ENCODE measurements around the gene PRKCE. TPM values are rescaled to one million over a fixed set of nuclear protein-coding genes. Genes with fewer than 3 reads are reported as not detected.
"Not testable (repeated sequence)": the region's sequence is repeated elsewhere in the genome, so short reads cannot be mapped to it uniquely, and the experiment has no call there.

PRKCE gene
- total RNA-seq, 5 donors from 2014 or later (not counting 1 experiment from before 2014, with no cell fraction given): 16.5 to 29.8 (median 23.4) TPM

- H3K27me3 Mint-ChIP-seq: no peaks in the 10 kb centered on the region
- H3K9me3 Mint-ChIP-seq: no peaks in the 10 kb centered on the region
- ATAC-seq (replicated peaks in 1 of 4): no peak
- CTCF ChIA-PET: no interaction called here
- Histone ChIP-seq H3K36me3 (ENCODE audit: control insufficient read depth in 2 of 2, extremely low read depth in 1 of 2, insufficient read depth in 1 of 2, low read length in 1 of 2) (no peaks in the 10 kb centered on the region), H3K27me3 (replicated peaks in 1 of 2; ENCODE audit: control insufficient read depth in 2 of 2, extremely low read depth in 1 of 2, insufficient read depth in 2 of 2, low read length in 1 of 2) (no peaks in the 10 kb centered on the region), H3K4me3 (ENCODE audit: control insufficient read depth in 1 of 2, extremely low read depth in 1 of 2, low read length in 1 of 2) (no peak overlapping the region), H3K9me3 (no peaks in the 10 kb centered on the region), H3K4me1 (ENCODE audit: control insufficient read depth in 1 of 2, extremely low read depth in 1 of 2, insufficient read depth in 2 of 2, low read length in 2 of 2) (no peaks in the 10 kb centered on the region), H3K27ac (ENCODE audit: low read length) (no peak overlapping the region)
- no peaks in the 10 kb centered on the region for H3K36me3 Mint-ChIP-seq
- POLR2A ChIA-PET: no interaction called here
- 89% methylated on average over 4 of the region's 5 CpGs for WGBS (ENCODE audit: insufficient coverage)
- DNase-seq: no peak
- H3K27ac Mint-ChIP-seq: no peak overlapping the region
- H3K4me3 Mint-ChIP-seq: no peak overlapping the region
- H3K4me1 Mint-ChIP-seq: peaks cover 0 to 16% (median 2%) of the 10 kb centered on the region in 3 donors
Measured at GRCh38 chr2:45915523-45915922, 264.0 kb downstream of the PRKCE start.

GRCh38 chr2:45917561-45918176 lies 266.2 kb downstream of the PRKCE start:
- H3K36me3 ChIP-seq (ENCODE audit: control insufficient read depth in 2 of 2, extremely low read depth in 1 of 2, insufficient read depth in 1 of 2, low read length in 1 of 2); H3K9me3 ChIP-seq; H3K9me3 Mint-ChIP-seq; CTCF ChIA-PET; H3K27ac Mint-ChIP-seq; H3K27me3 Mint-ChIP-seq; H3K4me3 ChIP-seq (ENCODE audit: control insufficient read depth in 1 of 2, extremely low read depth in 1 of 2, low read length in 1 of 2); H3K27me3 ChIP-seq (replicated peaks in 1 of 2; ENCODE audit: control insufficient read depth in 2 of 2, extremely low read depth in 1 of 2, insufficient read depth in 2 of 2, low read length in 1 of 2); H3K27ac ChIP-seq (ENCODE audit: low read length); POLR2A ChIA-PET; H3K4me1 ChIP-seq (ENCODE audit: control insufficient read depth in 1 of 2, extremely low read depth in 1 of 2, insufficient read depth in 2 of 2, low read length in 2 of 2); DNase-seq; ATAC-seq (replicated peaks in 1 of 4); H3K36me3 Mint-ChIP-seq; H3K4me3 Mint-ChIP-seq: not testable (repeated sequence)
- WGBS (ENCODE audit: insufficient coverage): 93% methylated on average over 27 of the region's 49 CpGs
- H3K4me1 Mint-ChIP-seq: peaks cover 0 to 16% (median 2%) of the 10 kb centered on the region in 3 donors

GRCh38 chr2:45918463-45919159 lies 267.1 kb downstream of the PRKCE start:
- Mint-ChIP-seq H3K4me1 (peaks cover 0 to 16% (median 2%) of the 10 kb centered on the region in 3 donors), H3K36me3 (no peaks in the 10 kb centered on the region), H3K27me3 (no peaks in the 10 kb centered on the region), H3K4me3 (no peak overlapping the region), H3K27ac (no peak overlapping the region), H3K9me3 (no peaks in the 10 kb centered on the region)
- ChIA-PET POLR2A (no interaction called here), CTCF (interaction anchor here in 1 of 2 donors (0.6 kb wide), 1 partner anchor 139 kb away, joined by 3 read pairs; no protein-coding TSS in a partner anchor)
- DNase-seq (no peak), ATAC-seq (replicated peaks in 1 of 4) (no peak)
- 69% methylated on average over 3 of the region's 7 CpGs for WGBS (ENCODE audit: insufficient coverage)
- H3K4me3 ChIP-seq (ENCODE audit: control insufficient read depth in 1 of 2, extremely low read depth in 1 of 2, low read length in 1 of 2): no peak overlapping the region
- H3K27ac ChIP-seq (ENCODE audit: low read length): no peak overlapping the region
- no peaks in the 10 kb centered on the region for H3K36me3 ChIP-seq (ENCODE audit: control insufficient read depth in 2 of 2, extremely low read depth in 1 of 2, insufficient read depth in 1 of 2, low read length in 1 of 2)
- no peaks in the 10 kb centered on the region for H3K9me3 ChIP-seq
- no peaks in the 10 kb centered on the region for H3K4me1 ChIP-seq (ENCODE audit: control insufficient read depth in 1 of 2, extremely low read depth in 1 of 2, insufficient read depth in 2 of 2, low read length in 2 of 2)
- no peaks in the 10 kb centered on the region for H3K27me3 ChIP-seq (replicated peaks in 1 of 2; ENCODE audit: control insufficient read depth in 2 of 2, extremely low read depth in 1 of 2, insufficient read depth in 2 of 2, low read length in 1 of 2)

GRCh38 chr2:45919160-45919650 lies 267.7 kb downstream of the PRKCE start:
- no peaks in the 10 kb centered on the region for H3K27me3 ChIP-seq (replicated peaks in 1 of 2; ENCODE audit: control insufficient read depth in 2 of 2, extremely low read depth in 1 of 2, insufficient read depth in 2 of 2, low read length in 1 of 2)
- no peaks in the 10 kb centered on the region for H3K4me1 ChIP-seq (ENCODE audit: control insufficient read depth in 1 of 2, extremely low read depth in 1 of 2, insufficient read depth in 2 of 2, low read length in 2 of 2)
- no peak overlapping the region for H3K27ac ChIP-seq (ENCODE audit: low read length)
- H3K27ac Mint-ChIP-seq: no peak overlapping the region
- no peaks in the 10 kb centered on the region for H3K27me3 Mint-ChIP-seq
- CTCF ChIA-PET: interaction anchor here in 1 of 2 donors (0.6 kb wide), 1 partner anchor 139 kb away, joined by 3 read pairs; no protein-coding TSS in a partner anchor
- H3K9me3 ChIP-seq: no peaks in the 10 kb centered on the region
- no peak overlapping the region for H3K4me3 ChIP-seq (ENCODE audit: control insufficient read depth in 1 of 2, extremely low read depth in 1 of 2, low read length in 1 of 2)
- peaks cover 0 to 16% (median 2%) of the 10 kb centered on the region in 3 donors for H3K4me1 Mint-ChIP-seq
- H3K36me3 ChIP-seq (ENCODE audit: control insufficient read depth in 2 of 2, extremely low read depth in 1 of 2, insufficient read depth in 1 of 2, low read length in 1 of 2): no peaks in the 10 kb centered on the region
- 90% methylated on average over 3 of the region's 7 CpGs for WGBS (ENCODE audit: insufficient coverage)
- H3K9me3 Mint-ChIP-seq: no peaks in the 10 kb centered on the region
- POLR2A ChIA-PET: no interaction called here
- no peak for DNase-seq
- no peaks in the 10 kb centered on the region for H3K36me3 Mint-ChIP-seq
- H3K4me3 Mint-ChIP-seq: no peak overlapping the region
- no peak for ATAC-seq (replicated peaks in 1 of 4)

GRCh38 chr2:45919711-45920111 lies 268.2 kb downstream of the PRKCE start:
- no peak overlapping the region for H3K27ac Mint-ChIP-seq
- no peaks in the 10 kb centered on the region for H3K27me3 ChIP-seq (replicated peaks in 1 of 2; ENCODE audit: control insufficient read depth in 2 of 2, extremely low read depth in 1 of 2, insufficient read depth in 2 of 2, low read length in 1 of 2)
- DNase-seq (no peak), ATAC-seq (replicated peaks in 1 of 4) (no peak)
- H3K4me3 ChIP-seq (ENCODE audit: control insufficient read depth in 1 of 2, extremely low read depth in 1 of 2, low read length in 1 of 2): no peak overlapping the region
- no peaks in the 10 kb centered on the region for H3K9me3 Mint-ChIP-seq
- no peak overlapping the region for H3K4me3 Mint-ChIP-seq
- WGBS (ENCODE audit: insufficient coverage): 90% methylated on average over 2 of the region's 3 CpGs
- no peak overlapping the region for H3K27ac ChIP-seq (ENCODE audit: low read length)
- peaks cover 0 to 16% (median 2%) of the 10 kb centered on the region in 3 donors for H3K4me1 Mint-ChIP-seq
- ChIA-PET CTCF (no interaction called here), POLR2A (no interaction called here)
- no peaks in the 10 kb centered on the region for H3K36me3 Mint-ChIP-seq
- H3K27me3 Mint-ChIP-seq: no peaks in the 10 kb centered on the region
- H3K4me1 ChIP-seq (ENCODE audit: control insufficient read depth in 1 of 2, extremely low read depth in 1 of 2, insufficient read depth in 2 of 2, low read length in 2 of 2): no peaks in the 10 kb centered on the region
- H3K36me3 ChIP-seq (ENCODE audit: control insufficient read depth in 2 of 2, extremely low read depth in 1 of 2, insufficient read depth in 1 of 2, low read length in 1 of 2): no peaks in the 10 kb centered on the region
- no peaks in the 10 kb centered on the region for H3K9me3 ChIP-seq

GRCh38 chr2:45921921-45922320 lies 270.4 kb downstream of the PRKCE start:
- CTCF ChIA-PET: no interaction called here
- Histone ChIP-seq H3K9me3 (no peaks in the 10 kb centered on the region), H3K36me3 (ENCODE audit: control insufficient read depth in 2 of 2, extremely low read depth in 1 of 2, insufficient read depth in 1 of 2, low read length in 1 of 2) (no peaks in the 10 kb centered on the region), H3K4me3 (ENCODE audit: control insufficient read depth in 1 of 2, extremely low read depth in 1 of 2, low read length in 1 of 2) (no peak overlapping the region), H3K27ac (ENCODE audit: low read length) (no peak overlapping the region), H3K4me1 (ENCODE audit: control insufficient read depth in 1 of 2, extremely low read depth in 1 of 2, insufficient read depth in 2 of 2, low read length in 2 of 2) (no peaks in the 10 kb centered on the region), H3K27me3 (replicated peaks in 1 of 2; ENCODE audit: control insufficient read depth in 2 of 2, extremely low read depth in 1 of 2, insufficient read depth in 2 of 2, low read length in 1 of 2) (no peaks in the 10 kb centered on the region)
- Mint-ChIP-seq H3K27me3 (no peaks in the 10 kb centered on the region), H3K4me3 (no peak overlapping the region), H3K36me3 (no peaks in the 10 kb centered on the region), H3K4me1 (peaks cover 0 to 7% (median 2%) of the 10 kb centered on the region in 3 donors), H3K27ac (no peak overlapping the region), H3K9me3 (no peaks in the 10 kb centered on the region)
- no peak for DNase-seq
- no peak for ATAC-seq (replicated peaks in 1 of 4)
- POLR2A ChIA-PET: interaction anchor here in 1 of 2 donors (0.5 kb wide), 1 partner anchor 1747 kb away, joined by 4 read pairs; no protein-coding TSS in a partner anchor
